ENCODE measurements around the gene FAM136A. TPM values are rescaled to one million over a fixed set of nuclear protein-coding genes. Genes with fewer than 3 reads are reported as not detected.

FAM136A gene
- total and polyA plus RNA-seq, 2 of the 13 experiments (the other 11 are each of a cell fraction or from before 2014, with no cell fraction given), result 77.8 to 126 TPM

GRCh38 chr2:70269422-70270302 lies 32.2 kb downstream of the FAM136A start (continued):
- TF ChIP-seq RERE (CRISPR knock-in tag; IDR thresholded peaks at IDR 0.05; ENCODE audit: low read depth) (peak; percentile 83), ZSCAN20 (CRISPR knock-in tag; IDR thresholded peaks at IDR 0.05; ENCODE audit: borderline replicate concordance) (peak; percentile 81; the same call in 1 of the 2 replicates), POGK (CRISPR knock-in tag; conservative IDR thresholded peaks at IDR 0.05) (peak; percentile 76; the same call in 1 of the 2 replicates), ZNF350 (CRISPR knock-in tag; IDR thresholded peaks at IDR 0.05; ENCODE audit: borderline replicate concordance, low read depth) (peak; percentile 86; the same call in 1 of the 2 replicates), ZNF737 (CRISPR knock-in tag; IDR thresholded peaks at IDR 0.05; ENCODE audit: borderline replicate concordance) (peak; percentile 16; the same call in 1 of the 2 replicates), SMAD3 (CRISPR knock-in tag; IDR thresholded peaks at IDR 0.05) (peak; percentile 82), BCL3 (CRISPR knock-in tag; IDR thresholded peaks at IDR 0.05) (peak; percentile 63; the same call in 1 of the 2 replicates), MXD3 (CRISPR knock-in tag; IDR thresholded peaks at IDR 0.05) (peak; percentile 22; the same call in 1 of the 2 replicates), KDM6A (CRISPR knock-in tag; IDR thresholded peaks at IDR 0.05; ENCODE audit: low read depth) (peak; percentile 79), ZNF790 (CRISPR knock-in tag; IDR thresholded peaks at IDR 0.05; ENCODE audit: borderline replicate concordance) (peak; percentile 52; the same call in 1 of the 2 replicates), ZNF18 (CRISPR knock-in tag; IDR thresholded peaks at IDR 0.05; ENCODE audit: insufficient replicate concordance) (peak; percentile 69), ZEB1 (IDR thresholded peaks at IDR 0.05; ENCODE audit: insufficient replicate concordance, low read depth) (peak; percentile 23), ZKSCAN8 (CRISPR knock-in tag; IDR thresholded peaks at IDR 0.05; ENCODE audit: borderline replicate concordance) (peak; percentile 92), ZBTB37 (CRISPR knock-in tag; IDR thresholded peaks at IDR 0.05) (peak; percentile 46; the same call in 1 of the 2 replicates)

All from HepG2 (cell line).